Suppressor macrophage (primary cell): Measurements from ENCODE around the gene IGF2BP2.

ENCODE experiments used
- DNase-seq, 4 experiments: peaks; one replicate each; pipeline ENCODE4 v3.0.0-alpha.2; 2020 to 2022

The IGF2BP2 gene

DNA sequence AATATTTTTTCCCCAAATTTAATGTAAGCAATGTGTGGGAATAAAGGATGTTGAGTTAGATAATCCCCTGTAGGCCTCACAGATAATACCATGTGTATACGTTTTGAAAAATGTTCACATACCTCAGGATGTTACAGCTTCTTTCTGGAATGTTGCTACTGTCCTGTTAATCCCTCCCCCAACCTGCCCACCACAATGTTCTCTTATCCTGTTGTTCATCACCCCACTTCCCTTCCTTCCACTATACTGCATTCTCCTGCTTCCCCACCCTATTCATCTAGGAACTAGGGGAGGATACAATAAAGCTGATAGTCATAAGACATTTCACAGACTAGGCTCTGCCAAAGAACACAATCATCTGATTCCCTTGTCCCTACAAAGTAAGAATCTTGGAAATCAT is 92.1 kb downstream of the IGF2BP2 start:
- DNase-seq, result no peak

DNA sequence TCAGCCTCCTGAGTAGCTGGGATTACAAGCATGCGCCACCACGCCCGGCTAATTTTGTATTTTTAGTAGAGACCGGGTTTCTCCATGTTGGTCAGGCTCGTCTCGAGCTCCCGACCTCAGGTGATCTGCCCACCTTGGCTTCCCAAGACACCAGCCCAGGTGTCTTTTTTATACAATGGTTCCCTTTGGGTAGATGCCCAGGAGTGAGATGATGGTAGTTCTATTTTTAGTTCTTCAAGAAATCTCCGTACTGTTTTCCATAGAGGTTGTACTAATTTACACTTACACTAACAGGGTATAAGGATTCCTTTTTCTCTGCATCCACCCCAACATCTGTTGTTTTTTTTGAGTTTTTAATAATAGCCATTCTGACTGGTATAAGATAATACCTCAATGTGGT is 94.3 kb downstream of the IGF2BP2 start:
- no peak for DNase-seq

DNA sequence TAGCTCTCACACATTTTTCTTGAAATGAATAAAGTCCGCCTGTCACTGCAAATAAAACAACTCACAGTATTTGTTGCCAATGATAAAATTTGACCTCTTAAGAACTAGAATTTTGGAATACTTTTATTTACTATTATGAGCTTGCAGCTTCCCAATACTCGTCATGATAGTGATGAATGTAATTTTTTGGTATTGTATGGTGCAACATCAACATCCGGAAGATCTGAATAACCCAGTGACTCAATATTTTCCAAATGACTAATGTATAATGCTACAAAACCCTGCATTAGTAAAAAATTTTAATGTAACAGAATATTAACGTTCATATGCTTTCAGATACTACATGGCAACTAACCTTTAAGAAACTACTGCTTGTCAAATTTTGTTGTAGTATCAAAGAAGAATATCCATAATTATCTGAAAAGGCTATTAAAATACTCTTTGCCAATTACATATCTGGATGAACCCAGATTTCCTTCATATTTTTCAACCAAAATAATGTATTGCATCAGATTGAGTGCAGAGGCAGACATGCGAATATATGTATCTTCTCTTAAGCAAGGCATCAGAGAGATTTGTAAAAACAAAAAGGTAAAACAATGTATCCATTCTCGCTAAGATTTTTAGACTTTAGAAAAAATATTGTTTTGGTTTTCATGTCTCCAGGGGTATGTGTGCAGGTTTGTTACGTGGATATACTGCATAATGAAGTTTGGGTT is 95.3 kb downstream of the IGF2BP2 start:
- DNase-seq, result peak in 3 of 4 experiments; percentile 44 to 79 (median 73)

DNA sequence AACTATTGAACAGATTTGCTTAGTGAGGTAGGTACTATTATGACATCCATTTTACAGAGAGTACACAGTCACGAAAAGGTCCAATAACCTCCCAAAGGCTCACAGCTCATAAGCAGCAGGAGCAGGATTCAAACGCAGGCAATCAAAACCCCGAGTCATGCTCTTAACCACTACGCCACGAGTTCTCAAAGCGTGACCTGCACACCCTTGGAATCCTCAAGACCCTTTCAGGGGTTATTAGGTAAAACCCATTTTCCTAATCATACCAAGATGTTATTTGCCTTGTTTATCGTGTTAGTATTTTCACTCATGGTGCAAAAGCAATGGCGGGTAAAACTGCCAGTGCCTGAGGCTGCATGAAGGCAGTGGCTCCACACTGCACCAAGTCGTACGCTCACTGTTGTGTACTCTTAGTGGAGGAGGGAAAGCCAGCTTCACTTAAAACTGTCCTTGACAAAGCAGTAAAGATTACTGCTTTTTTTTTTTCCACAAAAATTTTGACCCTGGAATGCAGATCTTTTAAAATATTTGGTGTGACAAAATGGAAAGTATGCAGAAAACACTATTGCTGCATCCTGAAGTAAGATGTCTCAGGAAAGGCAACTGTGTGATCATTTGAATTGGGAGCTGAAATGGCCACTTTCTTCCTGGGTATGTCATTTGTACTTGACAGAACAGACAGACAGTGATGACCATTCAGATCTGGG is 96.1 kb downstream of the IGF2BP2 start:
- DNase-seq, result peak in 2 of 4 experiments; percentile 19 to 31

DNA sequence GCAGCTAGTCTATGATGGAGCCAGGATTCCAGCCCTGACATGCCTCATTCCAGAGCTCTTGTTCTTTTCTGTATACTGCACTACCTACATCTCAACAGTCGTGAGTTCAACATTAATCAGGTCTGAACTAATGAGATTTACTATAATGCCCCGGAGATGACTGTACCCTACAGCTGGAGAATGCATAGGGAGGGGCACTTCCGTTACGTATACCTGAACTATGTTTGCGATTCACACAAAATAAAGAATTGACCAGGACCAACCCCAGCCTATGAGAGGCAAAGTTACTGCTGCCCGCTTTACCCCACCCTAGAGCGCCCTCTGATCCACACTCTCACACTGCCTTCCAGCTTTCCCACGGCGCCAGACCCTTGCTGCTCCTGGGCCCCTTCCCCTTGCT is 97.0 kb downstream of the IGF2BP2 start:
- DNase-seq, result no peak

DNA sequence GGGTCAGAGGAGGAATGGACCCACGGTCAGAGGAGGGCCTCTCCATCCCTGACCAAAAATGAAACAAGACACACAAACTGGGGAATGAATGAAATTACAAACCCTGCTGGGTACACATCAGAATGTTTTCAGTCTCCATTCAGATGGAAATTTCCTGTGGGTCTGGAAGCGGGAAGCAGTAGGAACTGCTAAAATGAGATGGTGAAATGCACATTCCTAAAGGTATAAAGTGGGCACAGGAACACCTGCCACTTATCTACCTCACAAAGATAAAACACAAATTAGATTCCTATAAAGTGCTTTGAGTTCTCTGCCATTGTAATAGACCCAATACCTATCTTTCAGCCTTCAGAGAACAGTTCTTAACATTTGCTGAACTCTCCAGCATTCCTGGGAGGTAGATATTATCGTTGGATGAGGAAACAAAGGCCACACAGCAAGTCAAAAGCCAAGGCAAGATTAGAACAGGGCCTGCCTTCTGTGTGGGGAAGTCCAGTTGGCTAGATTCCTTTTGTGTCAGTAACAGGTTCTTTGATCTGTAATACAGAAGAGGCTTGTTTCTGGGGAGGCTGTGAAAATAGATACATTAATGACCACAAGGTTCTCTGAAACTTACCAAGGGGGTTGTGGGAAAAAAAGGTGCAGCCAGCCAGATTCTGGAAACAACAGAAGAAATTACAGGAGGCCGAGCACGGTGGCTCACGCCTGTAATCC is 98.4 kb downstream of the IGF2BP2 start:
- DNase-seq, result no peak

DNA sequence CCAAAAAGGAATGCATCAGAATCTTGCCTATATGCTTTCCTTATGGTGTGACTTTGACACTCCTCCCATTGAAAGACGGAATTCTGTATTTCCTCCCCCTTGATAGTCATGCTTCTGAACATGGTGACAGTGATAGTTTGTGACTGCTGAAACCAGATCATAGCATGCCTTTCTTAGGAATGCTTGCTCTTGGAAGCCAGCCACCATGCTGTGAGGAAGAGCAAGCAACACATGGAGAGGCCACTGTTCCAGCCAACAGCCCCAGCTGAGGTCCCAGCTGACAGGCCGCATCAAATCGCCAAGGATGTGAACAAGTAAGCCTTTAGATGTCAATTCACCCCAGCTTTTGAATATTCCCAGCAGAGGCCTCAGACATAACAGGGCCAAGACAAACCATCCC is 100.1 kb downstream of the IGF2BP2 start:
- no peak for DNase-seq

DNA sequence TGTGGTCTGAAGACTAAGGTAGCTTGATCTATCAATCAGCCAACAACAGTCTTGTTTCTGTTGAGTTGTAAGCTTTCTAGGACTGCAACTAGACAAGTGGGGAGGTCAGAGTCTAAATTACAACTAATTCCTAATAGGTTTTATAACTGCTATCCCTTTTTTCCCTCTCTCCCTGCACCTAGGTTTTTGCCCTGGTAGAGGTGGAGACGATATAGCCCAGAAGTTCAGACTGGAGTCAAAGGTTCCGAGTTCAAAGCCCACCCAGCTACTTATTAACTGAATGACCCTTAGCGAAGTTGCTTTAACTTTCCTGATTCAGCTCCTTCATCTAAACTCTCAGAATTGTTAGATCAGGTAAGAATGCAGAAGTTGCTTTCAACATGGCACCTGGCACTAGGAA is 100.6 kb downstream of the IGF2BP2 start:
- DNase-seq, result no peak

DNA sequence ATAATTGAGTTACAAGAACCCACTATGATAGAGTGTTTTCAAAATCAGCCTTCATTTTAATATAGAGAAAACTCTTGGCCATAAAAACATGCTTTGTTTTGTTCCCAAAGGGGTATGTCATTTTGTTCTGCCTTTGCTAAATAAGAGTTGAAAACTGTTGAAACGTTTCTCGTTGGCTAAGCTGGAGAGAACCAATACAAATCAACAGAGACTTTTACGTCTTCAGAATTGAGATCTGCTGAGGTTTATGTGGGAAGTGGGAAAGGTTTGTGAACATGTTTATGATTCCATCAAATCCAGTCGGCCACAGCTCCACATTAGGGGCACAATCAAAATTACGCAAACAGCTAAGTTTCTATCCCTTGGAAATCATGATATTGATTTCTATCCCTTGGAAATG is 102.0 kb downstream of the IGF2BP2 start:
- no peak for DNase-seq

DNA sequence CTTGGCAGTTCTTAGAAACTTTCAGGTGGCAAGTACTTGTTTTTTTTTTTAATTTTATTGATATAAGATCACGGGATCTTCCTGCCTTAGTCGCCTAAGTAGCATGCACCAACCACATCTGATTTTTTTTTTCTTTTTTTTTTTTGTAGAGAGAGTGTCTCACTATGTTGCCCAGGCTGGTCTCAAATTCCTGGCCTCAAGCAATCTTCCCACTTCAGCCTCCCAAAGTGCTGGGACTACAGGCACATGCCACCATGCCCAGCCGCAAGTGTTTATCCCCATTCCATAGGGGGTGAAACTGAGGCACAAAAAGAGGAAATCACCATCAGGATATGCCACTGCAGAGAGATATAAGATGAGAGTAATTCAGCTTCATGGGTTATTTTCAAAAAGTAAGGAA is 102.9 kb downstream of the IGF2BP2 start:
- DNase-seq, result no peak

DNA sequence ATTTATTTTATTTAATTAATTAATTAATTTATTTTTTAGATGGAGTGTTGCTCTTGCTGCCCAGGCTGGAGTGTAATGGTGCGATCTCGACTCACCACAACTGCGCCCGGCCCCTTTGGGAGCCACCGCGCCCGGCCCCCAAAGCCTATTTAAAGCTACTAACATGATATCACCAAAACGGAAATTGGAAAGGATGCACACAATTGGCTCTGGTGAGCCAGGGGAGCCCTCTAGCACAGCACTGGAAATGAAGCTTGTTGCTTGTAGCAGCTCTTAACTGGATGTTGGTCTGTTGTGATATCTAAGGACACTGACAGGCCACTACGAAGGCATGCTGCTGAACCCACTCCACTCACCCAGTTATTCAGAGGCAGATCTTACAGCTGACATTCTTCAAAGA is 104.5 kb downstream of the IGF2BP2 start:
- DNase-seq, result no peak

DNA sequence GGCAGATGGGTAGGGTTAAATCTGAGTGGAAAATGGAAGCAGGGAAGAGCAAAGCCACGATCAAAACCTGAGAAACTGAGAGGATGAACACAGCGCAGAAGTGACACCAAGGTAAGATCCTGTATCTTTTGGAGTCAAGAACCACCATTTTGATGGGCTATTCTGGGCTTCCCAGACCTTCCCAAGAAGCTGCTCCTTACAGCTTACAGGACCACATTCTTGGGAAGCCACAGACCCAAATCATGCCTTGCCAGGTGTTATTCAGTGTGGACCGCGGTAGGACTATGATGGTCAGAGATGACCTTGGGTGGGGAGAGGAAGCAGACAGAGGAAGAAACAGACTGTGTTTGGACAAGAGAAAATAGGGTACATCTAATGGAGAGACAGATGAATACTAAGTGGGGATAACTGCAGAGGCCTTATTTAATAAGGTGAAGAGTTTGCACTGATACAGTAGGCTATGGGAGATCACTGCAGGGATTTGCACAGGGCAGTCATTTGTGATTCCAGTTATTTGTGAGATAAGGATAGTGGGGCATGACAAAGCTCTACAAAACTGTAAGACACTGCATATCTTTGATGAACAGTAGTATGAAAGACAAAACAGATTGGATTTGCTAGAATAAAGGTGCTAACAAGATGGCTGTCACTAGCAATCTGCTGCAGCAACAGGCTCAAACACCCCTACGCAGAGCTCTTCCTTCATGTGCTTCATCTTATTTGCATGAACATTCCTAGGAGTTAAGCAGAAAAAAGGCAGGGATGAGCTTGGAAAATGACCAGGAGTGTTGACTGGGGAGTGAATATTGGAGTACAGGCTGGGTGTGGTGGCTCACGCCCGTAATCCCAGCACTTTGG is 105.9 kb downstream of the IGF2BP2 start:
- no peak for DNase-seq

DNA sequence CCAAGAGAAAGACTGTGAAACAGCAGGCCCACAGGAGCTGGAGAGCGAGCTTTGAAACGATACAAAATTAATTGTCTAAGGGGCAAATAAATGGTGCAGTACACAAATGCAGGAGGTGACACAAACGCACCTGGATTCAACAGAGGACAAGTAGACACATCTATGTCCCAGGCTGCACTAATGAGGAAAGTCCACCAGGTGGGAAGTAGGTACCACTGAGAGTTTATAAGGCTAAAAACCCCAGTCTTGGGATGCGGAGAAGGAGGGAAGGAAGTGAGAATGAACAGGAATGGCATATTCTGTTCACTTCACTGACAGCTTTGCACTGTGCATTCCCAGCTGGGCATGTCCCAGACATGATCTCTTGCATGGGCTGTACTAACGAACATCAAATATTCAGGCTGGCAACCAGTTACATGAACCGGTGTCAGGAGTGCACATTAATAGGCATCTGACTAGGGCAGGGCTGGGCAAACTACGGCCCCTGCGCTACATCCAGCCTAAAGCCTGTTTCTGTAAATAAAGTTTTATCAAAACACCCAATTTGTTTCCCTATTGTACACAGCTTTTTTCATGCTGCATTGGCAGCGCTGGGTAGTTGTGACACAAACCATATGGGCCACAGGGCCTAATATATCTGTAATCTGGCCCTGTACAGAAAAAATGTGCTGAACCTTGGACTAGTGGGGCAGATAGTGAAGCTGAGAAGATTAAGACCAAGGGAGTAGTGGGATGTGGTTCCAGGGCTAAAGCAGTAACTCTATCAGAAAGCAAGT is 107.0 kb downstream of the IGF2BP2 start:
- no peak for DNase-seq

DNA sequence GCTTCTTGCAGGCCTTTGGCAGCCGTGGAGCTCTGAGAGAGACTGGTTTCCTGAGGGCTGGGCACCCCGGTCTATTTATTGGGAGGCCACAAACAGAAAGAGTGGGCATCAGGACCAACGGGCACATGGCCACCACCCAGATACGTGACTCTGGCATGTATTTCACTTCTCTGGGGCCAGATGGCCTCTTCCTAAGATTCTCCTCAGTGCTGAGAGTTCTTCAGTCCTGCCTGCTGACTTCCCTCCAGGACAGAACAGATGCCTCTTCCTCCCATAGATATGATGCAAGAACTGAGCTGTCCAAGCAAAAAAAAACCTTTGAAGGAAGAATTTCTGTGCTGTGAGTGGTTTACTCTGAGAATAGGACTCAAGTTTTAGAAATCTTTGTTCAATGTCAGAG is 107.7 kb downstream of the IGF2BP2 start:
- DNase-seq, result peak; percentile 37 to 71 (median 66)

DNA sequence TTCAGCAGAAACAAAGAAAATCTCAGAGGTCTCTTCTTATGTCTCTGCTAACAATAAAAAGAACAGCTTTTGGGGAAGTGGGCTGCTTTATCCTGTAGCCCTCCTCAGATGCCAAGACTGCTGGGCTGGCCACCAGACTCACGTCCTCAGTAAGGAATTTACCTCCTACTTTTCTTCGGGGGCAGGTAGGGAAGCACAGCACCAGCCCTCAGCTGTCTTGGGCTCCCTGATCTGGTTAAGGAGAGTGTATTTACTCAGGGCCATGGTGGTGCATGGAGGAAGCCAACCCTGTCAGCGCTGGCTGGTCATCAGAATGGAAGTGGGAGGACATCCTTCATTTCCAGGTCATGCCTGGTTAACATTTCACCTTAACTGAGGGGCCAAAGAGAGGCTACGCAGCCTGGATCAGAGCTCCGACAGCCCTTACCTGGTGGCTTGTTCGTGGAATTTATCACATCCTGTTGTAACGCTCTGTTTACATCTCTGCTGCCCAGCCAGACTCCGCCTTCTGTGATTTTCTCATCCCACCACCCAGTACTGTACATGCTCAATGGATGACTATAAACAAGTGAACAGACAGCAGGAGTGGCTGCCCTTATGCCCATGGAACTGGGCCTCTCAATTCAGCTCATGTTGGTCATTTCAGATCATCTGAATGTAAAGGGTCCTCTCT is 108.3 kb downstream of the IGF2BP2 start:
- DNase-seq, result no peak

DNA sequence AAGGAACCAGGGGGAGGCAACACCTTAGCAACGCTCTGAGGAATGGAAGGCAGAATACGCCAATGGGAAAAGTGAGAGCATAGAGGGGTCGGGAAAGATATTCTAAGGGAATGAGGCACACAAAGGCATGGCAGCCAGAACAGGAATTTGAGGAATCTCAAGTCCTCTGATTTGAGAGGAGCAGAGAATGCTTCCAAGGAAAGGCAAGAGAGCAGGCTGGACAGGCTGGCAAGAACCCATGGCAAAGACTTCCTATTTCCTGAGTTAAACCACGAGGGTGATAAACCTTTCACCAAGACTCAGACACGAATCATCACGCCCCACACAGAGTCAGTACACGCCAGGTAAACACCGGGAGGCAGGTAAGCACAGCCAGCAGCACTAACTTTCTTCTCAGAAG is 109.8 kb downstream of the IGF2BP2 start:
- no peak for DNase-seq

DNA sequence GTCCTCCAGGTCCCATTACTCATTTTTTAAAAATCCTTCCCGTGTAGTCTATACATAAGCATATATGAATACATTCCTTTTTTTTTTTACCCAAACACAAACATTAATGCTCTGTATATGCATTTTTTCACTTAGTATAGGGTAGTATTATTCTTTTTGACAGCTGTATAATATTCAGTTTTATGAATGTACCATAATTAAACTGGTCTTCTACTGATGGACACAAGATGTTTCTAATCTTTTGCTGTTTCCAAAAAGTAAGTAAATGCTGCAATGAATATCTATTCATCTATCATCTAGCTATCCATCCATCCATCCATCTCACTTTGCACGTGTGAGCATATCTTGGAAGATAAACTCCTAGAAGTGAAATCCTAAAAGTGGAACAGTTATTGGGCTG is 110.8 kb downstream of the IGF2BP2 start:
- no peak for DNase-seq

DNA sequence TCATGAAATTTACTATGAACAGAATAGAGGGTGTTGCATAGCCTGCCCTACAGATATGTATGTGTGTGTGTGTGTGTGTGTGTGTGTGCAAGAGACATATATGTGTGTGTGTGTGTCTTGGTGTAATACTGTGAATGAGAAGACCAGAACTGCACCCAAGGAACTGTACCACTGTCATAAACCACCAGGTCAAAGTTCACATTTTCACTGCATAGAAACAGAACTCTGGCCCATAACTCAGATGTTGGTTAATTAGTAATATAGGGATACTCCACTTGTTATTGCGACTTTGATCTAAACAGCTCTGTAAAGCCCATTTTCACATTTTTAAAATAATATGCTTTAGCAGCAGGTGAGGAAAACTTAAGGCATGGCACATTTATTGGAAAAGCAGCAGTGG is 111.8 kb downstream of the IGF2BP2 start:
- no peak for DNase-seq

DNA sequence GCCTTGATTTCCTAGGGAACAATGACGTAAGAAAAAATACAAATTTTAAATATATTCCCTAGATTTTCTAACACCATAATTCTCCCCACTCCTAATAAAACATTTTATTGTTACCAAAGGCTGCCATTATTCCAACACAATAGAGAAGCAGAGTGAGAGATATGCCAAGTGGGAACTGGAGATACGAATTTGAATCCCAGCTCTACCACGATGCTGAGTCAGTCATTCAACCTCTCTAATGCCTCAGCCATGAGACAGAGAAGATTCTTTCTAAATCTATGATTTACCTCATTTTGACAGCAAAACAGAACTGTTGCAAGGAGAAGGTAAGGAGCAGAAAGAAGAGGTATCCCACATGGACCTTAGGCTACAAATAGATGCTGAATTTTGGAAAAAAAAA is 112.5 kb downstream of the IGF2BP2 start:
- no peak for DNase-seq

DNA sequence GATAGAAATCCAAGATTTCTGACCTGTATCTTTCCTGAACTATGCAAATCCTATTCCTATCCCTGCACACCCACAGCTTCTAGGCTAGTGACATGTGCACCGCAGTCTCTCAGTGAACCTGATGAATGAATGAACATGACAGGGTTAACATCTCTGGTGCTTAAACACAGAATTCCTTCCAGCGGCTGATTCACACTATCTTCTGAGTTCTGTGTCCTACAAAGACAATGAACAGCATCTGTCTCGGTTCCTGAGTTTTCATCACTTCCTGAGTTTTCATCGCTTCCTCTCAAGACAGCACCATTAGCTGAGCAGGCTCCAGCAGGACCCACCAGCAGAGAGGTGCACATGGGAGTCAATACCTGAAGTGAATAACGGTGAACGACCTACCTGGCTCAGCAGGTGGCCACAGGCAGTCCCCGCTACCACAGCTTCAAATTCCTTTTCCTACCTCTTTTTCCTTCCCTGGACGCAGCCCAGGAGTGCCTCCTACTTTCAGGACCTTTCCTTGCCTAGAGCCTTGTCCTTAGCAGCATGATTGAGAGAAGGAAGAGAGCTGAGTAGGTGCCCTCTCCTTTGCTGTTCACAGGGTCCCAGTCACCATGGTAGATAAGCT is 113.5 kb downstream of the IGF2BP2 start:
- DNase-seq, result peak in 3 of 4 experiments; percentile 21 to 27 (median 24)
